Measurements from ENCODE around the gene ARL13A. TPM values are rescaled to one million over a fixed set of nuclear protein-coding genes. Genes with fewer than 3 reads are reported as not detected.
A peak's percentile ranks its signal among the peaks of the same experiment; 100 is the strongest.

ARL13A gene
- total RNA-seq, 1 experiment from 2014 or later = not detected

- TF ChIP-seq CTCF (IDR thresholded peaks at IDR 0.05; ENCODE audit: insufficient read depth in 1 of 2, low read depth in 1 of 2, low read length in 1 of 2, severe bottlenecking in 1 of 2, unreplicated experiment in 1 of 2) = no peak
- Mint-ChIP-seq H3K9me3 (ENCODE audit: unreplicated experiment) (no peaks in the 10 kb centered on the region), H3K36me3 (ENCODE audit: insufficient read depth, unreplicated experiment) (peaks cover 29% of the 10 kb centered on the region), H3K4me1 (ENCODE audit: low read depth, unreplicated experiment) (peaks cover 7% of the 10 kb centered on the region), H3K27me3 (ENCODE audit: insufficient read depth, unreplicated experiment) (no peaks in the 10 kb centered on the region), H3K27ac (ENCODE audit: unreplicated experiment) (no peak overlapping the region), H3K4me3 (ENCODE audit: unreplicated experiment) (no peak overlapping the region)
- POLR2A ChIA-PET = no interaction called here
- no peak overlapping the region for H3K4me3 ChIP-seq (ENCODE audit: low read depth, low read length)
- CTCF ChIA-PET = no interaction called here
- H3K36me3 ChIP-seq (ENCODE audit: control insufficient read depth, insufficient read depth, low read length) = no peaks in the 10 kb centered on the region
- H3K9me3 ChIP-seq = no peaks in the 10 kb centered on the region
- intact Hi-C loops (cut with micrococcal nuclease; ENCODE audit: unreplicated experiment) = no loop called here
- no TSS peak for BruUV-seq (replicated peaks)
- H3K27me3 ChIP-seq (replicated peaks; ENCODE audit: control insufficient read depth, insufficient read depth, low read length) = no peaks in the 10 kb centered on the region
- no peak for DNase-seq
- no peaks in the 10 kb centered on the region for H3K4me1 ChIP-seq
Observed at GRCh38 chrX:101025126-101025525, 55.6 kb downstream of the ARL13A start.

GRCh38 chrX:101028562-101028961, 59.1 kb downstream of the ARL13A start:
- Histone ChIP-seq H3K4me1 (no peaks in the 10 kb centered on the region), H3K9me3 (no peaks in the 10 kb centered on the region), H3K4me3 (ENCODE audit: low read depth, low read length) (no peak overlapping the region), H3K27me3 (replicated peaks; ENCODE audit: control insufficient read depth, insufficient read depth, low read length) (no peaks in the 10 kb centered on the region), H3K36me3 (ENCODE audit: control insufficient read depth, insufficient read depth, low read length) (no peaks in the 10 kb centered on the region)
- intact Hi-C loops (cut with micrococcal nuclease; ENCODE audit: unreplicated experiment) = no loop called here
- Mint-ChIP-seq H3K9me3 (ENCODE audit: unreplicated experiment) (no peaks in the 10 kb centered on the region), H3K4me1 (ENCODE audit: low read depth, unreplicated experiment) (peaks cover 13% of the 10 kb centered on the region), H3K27me3 (ENCODE audit: insufficient read depth, unreplicated experiment) (no peaks in the 10 kb centered on the region), H3K4me3 (ENCODE audit: unreplicated experiment) (no peak overlapping the region), H3K36me3 (ENCODE audit: insufficient read depth, unreplicated experiment) (peaks cover 47% of the 10 kb centered on the region), H3K27ac (ENCODE audit: unreplicated experiment) (peak overlapping the region; percentile 37)
- BruUV-seq (replicated peaks) = no TSS peak
- no peak for TF ChIP-seq CTCF (IDR thresholded peaks at IDR 0.05; ENCODE audit: insufficient read depth in 1 of 2, low read depth in 1 of 2, low read length in 1 of 2, severe bottlenecking in 1 of 2, unreplicated experiment in 1 of 2)
- ChIA-PET POLR2A (no interaction called here), CTCF (no interaction called here)
- DNase-seq = no peak

- intact Hi-C loops (cut with micrococcal nuclease; ENCODE audit: unreplicated experiment) = no loop called here
- Mint-ChIP-seq H3K9me3 (ENCODE audit: unreplicated experiment) (no peaks in the 10 kb centered on the region), H3K27ac (ENCODE audit: unreplicated experiment) (no peak overlapping the region), H3K4me1 (ENCODE audit: low read depth, unreplicated experiment) (peaks cover 13% of the 10 kb centered on the region), H3K36me3 (ENCODE audit: insufficient read depth, unreplicated experiment) (peaks cover 49% of the 10 kb centered on the region), H3K4me3 (ENCODE audit: unreplicated experiment) (no peak overlapping the region), H3K27me3 (ENCODE audit: insufficient read depth, unreplicated experiment) (no peaks in the 10 kb centered on the region)
- DNase-seq = no peak
- BruUV-seq (replicated peaks) = no TSS peak
- Histone ChIP-seq H3K4me3 (ENCODE audit: low read depth, low read length) (no peak overlapping the region), H3K36me3 (ENCODE audit: control insufficient read depth, insufficient read depth, low read length) (no peaks in the 10 kb centered on the region), H3K9me3 (no peaks in the 10 kb centered on the region), H3K4me1 (no peaks in the 10 kb centered on the region), H3K27me3 (replicated peaks; ENCODE audit: control insufficient read depth, insufficient read depth, low read length) (no peaks in the 10 kb centered on the region)
- ChIA-PET POLR2A (no interaction called here), CTCF (no interaction called here)
- no peak for TF ChIP-seq CTCF (IDR thresholded peaks at IDR 0.05; ENCODE audit: insufficient read depth in 1 of 2, low read depth in 1 of 2, low read length in 1 of 2, severe bottlenecking in 1 of 2, unreplicated experiment in 1 of 2)
Observed at GRCh38 chrX:101029665-101030064, 60.2 kb downstream of the ARL13A start.

Measured in Caco-2 (cell line).